Endothelial cell (in vitro differentiated cells): ENCODE results near the gene ELP4. TPM values are rescaled to one million over a fixed set of nuclear protein-coding genes. Genes with fewer than 3 reads are reported as not detected.

Source experiments
- DNase-seq: peaks from one replicate; pipeline ENCODE4 v3.0.0; 2021; ENCODE audit warnings: low spot score
- H3K27ac Mint-ChIP-seq: one replicate; pipeline ENCODE4 v1.8.0; 2021; ENCODE audit warnings: mixed read lengths, inconsistent platforms; ENCODE audit not compliant: unreplicated experiment
- H3K27me3 Mint-ChIP-seq: one replicate; pipeline ENCODE4 v1.8.0; 2021; ENCODE audit warnings: mild to moderate bottlenecking, moderate library complexity, mixed read lengths, inconsistent platforms; ENCODE audit not compliant: unreplicated experiment
- H3K36me3 Mint-ChIP-seq: one replicate; pipeline ENCODE4 v1.8.0; 2021; ENCODE audit warnings: mild to moderate bottlenecking, low read depth, mixed read lengths, inconsistent platforms; ENCODE audit not compliant: unreplicated experiment
- H3K4me1 Mint-ChIP-seq: one replicate; pipeline ENCODE4 v1.8.0; 2021; ENCODE audit warnings: mild to moderate bottlenecking, mixed read lengths, inconsistent platforms; ENCODE audit not compliant: unreplicated experiment
- H3K4me3 Mint-ChIP-seq: one replicate; pipeline ENCODE4 v1.8.0; 2021; ENCODE audit warnings: mild to moderate bottlenecking, mixed read lengths, inconsistent platforms; ENCODE audit not compliant: unreplicated experiment
- H3K9me3 Mint-ChIP-seq: one replicate; pipeline ENCODE4 v1.8.0; 2021; ENCODE audit warnings: mixed read lengths, inconsistent platforms; ENCODE audit not compliant: unreplicated experiment
- long read RNA-seq: library from polyadenylated mRNA; unstranded; transcript quantifications from one replicate; pipeline ENCODE4 v2.0.0, GENCODE V29; 2020; ENCODE audit not compliant: unreplicated experiment
- total RNA-seq: library from RNA; stranded (reverse); fragmentation: NEBNext Ultra II Directional; extraction: Animal tissue kit (Norgen Biotek cat#: 25700); gene quantifications from one replicate; pipeline ENCODE4 v1.2.1, GENCODE V29; 2021; ENCODE audit not compliant: unreplicated experiment
- TF ChIP-seq, protein P1 (sequence below): fragments of 200-600 bp; sonication (generic); IDR thresholded peaks from one replicate; pipeline ENCODE4 v1.5.0; 2021; ENCODE audit warnings: antibody characterized with exemption; ENCODE audit not compliant: unreplicated experiment

Gene ELP4, protein sequence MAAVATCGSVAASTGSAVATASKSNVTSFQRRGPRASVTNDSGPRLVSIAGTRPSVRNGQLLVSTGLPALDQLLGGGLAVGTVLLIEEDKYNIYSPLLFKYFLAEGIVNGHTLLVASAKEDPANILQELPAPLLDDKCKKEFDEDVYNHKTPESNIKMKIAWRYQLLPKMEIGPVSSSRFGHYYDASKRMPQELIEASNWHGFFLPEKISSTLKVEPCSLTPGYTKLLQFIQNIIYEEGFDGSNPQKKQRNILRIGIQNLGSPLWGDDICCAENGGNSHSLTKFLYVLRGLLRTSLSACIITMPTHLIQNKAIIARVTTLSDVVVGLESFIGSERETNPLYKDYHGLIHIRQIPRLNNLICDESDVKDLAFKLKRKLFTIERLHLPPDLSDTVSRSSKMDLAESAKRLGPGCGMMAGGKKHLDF
- total RNA-seq: 9.5 TPM
- long read RNA-seq, full-length matches to known transcripts: 7 of 8 reads
- long read RNA-seq, partial matches to known transcripts: 0 of 8 reads
- long read RNA-seq, other reads (novel, unspliced or antisense): 1 of 8 reads

DNA sequence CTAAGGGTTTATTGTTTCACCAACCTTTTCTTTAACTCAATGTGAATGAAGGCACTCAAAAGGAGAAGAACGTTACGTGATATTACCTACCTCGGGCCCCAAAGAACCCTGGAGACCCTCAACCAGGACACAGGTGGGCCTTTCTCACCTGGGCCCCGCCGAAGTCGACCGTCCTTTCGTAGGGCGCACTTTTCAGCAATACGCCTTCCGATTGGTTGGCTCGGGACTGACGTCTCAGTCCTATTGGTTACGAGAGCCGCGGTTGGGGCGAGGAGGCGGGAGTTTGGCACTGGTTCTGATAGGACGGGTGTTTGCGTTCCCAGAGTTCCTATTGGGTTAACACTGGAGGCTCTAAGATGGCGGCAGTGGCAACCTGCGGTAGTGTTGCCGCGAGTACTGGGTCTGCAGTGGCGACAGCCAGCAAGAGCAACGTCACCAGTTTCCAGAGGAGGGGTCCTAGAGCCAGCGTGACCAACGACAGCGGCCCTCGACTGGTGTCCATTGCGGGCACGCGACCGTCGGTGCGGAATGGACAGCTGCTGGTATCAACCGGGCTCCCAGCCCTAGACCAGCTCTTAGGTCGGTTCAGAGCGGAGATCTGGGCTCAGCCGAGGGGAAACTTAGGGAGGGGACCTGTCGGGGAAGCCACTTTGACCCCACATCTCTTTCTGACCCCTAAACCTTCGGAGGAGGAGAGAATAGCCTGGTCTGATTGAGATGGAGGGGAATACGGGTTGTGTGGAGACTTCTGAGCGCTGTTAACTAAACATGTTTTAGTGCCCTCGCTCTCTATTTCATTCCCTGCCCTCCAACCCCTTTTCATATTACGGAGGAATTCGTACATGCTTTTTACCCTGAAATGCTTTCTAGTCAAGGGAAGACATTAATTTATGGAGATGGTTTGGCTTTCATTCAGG lies at the start of gene ELP4, which contains the start of gene IMMP1L:
ELP4 (plus strand) TSS at position 339 of the 917 bp plus-strand sequence; CDS start at position 357, 18 bp downstream.
IMMP1L (minus strand) TSS at position 194 of the 917 bp plus-strand sequence. CDS start 46,346 bp downstream, outside the sequence.
- H3K36me3 Mint-ChIP-seq: no peaks in the 10 kb centered on the region
- peak; percentile 90 for DNase-seq
- H3K4me1 Mint-ChIP-seq: peaks cover 20% of the 10 kb centered on the region
- peak within 1 kb of the TSS; percentile 95 for H3K27ac Mint-ChIP-seq
- peak within 1 kb of the TSS; percentile 97 for H3K4me3 Mint-ChIP-seq
- no peaks in the 10 kb centered on the region for H3K9me3 Mint-ChIP-seq
- TF ChIP-seq, protein P1, sequence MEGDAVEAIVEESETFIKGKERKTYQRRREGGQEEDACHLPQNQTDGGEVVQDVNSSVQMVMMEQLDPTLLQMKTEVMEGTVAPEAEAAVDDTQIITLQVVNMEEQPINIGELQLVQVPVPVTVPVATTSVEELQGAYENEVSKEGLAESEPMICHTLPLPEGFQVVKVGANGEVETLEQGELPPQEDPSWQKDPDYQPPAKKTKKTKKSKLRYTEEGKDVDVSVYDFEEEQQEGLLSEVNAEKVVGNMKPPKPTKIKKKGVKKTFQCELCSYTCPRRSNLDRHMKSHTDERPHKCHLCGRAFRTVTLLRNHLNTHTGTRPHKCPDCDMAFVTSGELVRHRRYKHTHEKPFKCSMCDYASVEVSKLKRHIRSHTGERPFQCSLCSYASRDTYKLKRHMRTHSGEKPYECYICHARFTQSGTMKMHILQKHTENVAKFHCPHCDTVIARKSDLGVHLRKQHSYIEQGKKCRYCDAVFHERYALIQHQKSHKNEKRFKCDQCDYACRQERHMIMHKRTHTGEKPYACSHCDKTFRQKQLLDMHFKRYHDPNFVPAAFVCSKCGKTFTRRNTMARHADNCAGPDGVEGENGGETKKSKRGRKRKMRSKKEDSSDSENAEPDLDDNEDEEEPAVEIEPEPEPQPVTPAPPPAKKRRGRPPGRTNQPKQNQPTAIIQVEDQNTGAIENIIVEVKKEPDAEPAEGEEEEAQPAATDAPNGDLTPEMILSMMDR: no peak
- no peaks in the 10 kb centered on the region for H3K27me3 Mint-ChIP-seq

DNA sequence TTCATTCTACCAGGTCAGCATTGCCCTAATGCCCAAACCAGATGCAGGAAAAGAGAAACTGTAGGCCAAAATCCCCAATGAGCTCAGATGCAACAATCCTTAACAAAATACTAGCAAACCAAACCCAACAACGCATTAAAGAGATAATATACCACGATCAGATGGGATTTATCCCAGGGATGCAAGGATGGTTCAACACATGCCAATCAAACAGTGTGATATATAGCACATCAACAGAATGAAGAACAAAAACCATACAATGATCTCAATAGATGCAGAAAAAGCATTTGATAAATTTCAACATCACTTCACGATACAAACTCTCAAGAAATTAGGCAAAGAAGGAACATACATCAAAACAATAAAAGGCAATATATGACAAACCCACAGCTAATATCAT lies 45.1 kb upstream of the ELP4 start:
- H3K9me3 Mint-ChIP-seq: no peaks in the 10 kb centered on the region
- peaks cover 2% of the 10 kb centered on the region for H3K27me3 Mint-ChIP-seq
- no peaks in the 10 kb centered on the region for H3K4me1 Mint-ChIP-seq
- H3K36me3 Mint-ChIP-seq: peaks cover 23% of the 10 kb centered on the region
- no peak overlapping the region for H3K27ac Mint-ChIP-seq
- DNase-seq: no peak
- TF ChIP-seq, protein P1: no peak
- H3K4me3 Mint-ChIP-seq: no peak overlapping the region

DNA sequence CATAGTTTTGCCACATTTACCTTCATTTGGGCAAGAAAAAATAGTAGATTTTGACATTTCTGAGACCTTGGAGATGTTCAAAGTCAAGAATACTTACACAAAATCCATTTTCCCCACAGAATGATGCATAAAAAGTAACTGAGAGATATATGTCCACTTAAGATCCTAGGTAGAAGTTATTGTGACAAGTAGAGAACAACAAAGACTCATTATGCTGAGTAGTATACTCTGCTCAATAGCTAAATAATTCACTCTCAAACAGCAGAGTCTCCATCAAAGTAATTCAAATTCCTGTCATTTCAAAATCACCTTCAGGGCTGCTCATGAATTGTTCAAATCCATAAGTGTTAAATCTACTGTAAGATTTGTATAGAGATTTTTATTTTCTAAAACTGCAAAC lies 35.5 kb upstream of the ELP4 start:
- no peak overlapping the region for H3K4me3 Mint-ChIP-seq
- no peak for DNase-seq
- no peaks in the 10 kb centered on the region for H3K4me1 Mint-ChIP-seq
- TF ChIP-seq, protein P1: no peak
- H3K27me3 Mint-ChIP-seq: peaks cover 2% of the 10 kb centered on the region
- H3K27ac Mint-ChIP-seq: no peak overlapping the region
- H3K36me3 Mint-ChIP-seq: no peaks in the 10 kb centered on the region
- H3K9me3 Mint-ChIP-seq: no peaks in the 10 kb centered on the region

DNA sequence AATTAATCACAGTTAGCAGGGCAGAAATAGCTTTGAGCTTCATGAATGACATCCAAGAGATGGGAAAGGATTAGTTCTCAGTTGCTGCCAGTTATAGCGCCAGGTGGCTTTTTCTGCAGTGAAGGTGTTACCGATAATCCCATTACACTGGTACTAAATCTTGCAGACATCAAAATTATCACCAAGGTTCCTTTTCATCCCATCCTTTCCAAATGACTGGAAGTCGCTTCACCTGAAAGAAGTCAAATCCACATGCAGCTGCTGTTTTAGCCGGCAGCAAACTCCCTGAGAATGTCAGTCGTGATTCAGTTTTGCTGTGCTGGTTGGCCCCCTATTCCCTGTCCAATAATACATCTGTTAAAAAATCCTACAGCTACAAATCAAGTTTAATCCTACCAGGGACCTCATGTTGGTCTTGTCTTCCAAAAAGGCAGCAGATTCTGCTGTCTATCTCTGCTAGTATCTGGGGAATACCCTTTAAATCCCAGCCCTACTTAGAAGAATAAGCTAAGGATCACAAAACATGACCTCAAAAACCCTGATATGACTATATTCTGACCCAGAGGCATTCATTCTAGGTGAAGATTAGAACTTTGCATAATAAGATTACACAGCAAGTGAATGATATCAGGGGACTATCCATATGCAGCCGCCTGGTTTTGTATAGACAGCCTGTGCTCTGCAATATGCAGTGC lies 31.9 kb upstream of the ELP4 start:
- no peak overlapping the region for H3K27ac Mint-ChIP-seq
- no peak for DNase-seq
- no peaks in the 10 kb centered on the region for H3K36me3 Mint-ChIP-seq
- TF ChIP-seq, protein P1: no peak
- no peak overlapping the region for H3K4me3 Mint-ChIP-seq
- no peaks in the 10 kb centered on the region for H3K27me3 Mint-ChIP-seq
- no peaks in the 10 kb centered on the region for H3K4me1 Mint-ChIP-seq
- H3K9me3 Mint-ChIP-seq: no peaks in the 10 kb centered on the region
